WTC11 (cell line): Measurements from ENCODE around the gene ZXDC. TPM values are rescaled to one million over a fixed set of nuclear protein-coding genes. Genes with fewer than 3 reads are reported as not detected.

Experiments
- ATAC-seq: fragments of 200-7000 bp; cut with Tn5 transposase; 2 replicates; pipeline ENCODE4 v1.10.0; 2021; ENCODE audit warnings: mild to moderate bottlenecking, moderate library complexity
- CTCF ChIA-PET: fragments of 300-600 bp; sonication (Branson Sonifier 250); formaldehyde crosslinking; loops from one replicate; lab custom pipeline; 2021; ENCODE audit warnings: antibody characterized with exemption; lab: Charles Lee
- POLR2A ChIA-PET: fragments of 350-600 bp; sonication (Branson Sonifier 250); formaldehyde crosslinking; loops from one replicate; lab custom pipeline; 2021; ENCODE audit warnings: antibody characterized with exemption; lab: Charles Lee
- DNase-seq: peaks from one replicate; pipeline ENCODE4 v3.0.0; 2021; ENCODE audit warnings: low spot score
- H3K27ac Mint-ChIP-seq: 2 replicates; pipeline ENCODE4 v1.8.0; 2021; ENCODE audit warnings: mixed read lengths
- H3K27me3 Mint-ChIP-seq: 2 replicates; pipeline ENCODE4 v1.8.0; 2021; ENCODE audit warnings: low read depth, mild to moderate bottlenecking, moderate library complexity, mixed read lengths
- H3K36me3 Mint-ChIP-seq: 2 replicates; pipeline ENCODE4 v1.8.0; 2021; ENCODE audit warnings: mixed read lengths
- H3K4me1 Mint-ChIP-seq: 2 replicates; pipeline ENCODE4 v1.8.0; 2022; ENCODE audit warnings: mixed read lengths
- H3K4me3 Mint-ChIP-seq: 2 replicates; pipeline ENCODE4 v1.8.0; 2021; ENCODE audit warnings: mild to moderate bottlenecking, moderate library complexity, mixed read lengths
- H3K9me3 Mint-ChIP-seq: 2 replicates; pipeline ENCODE4 v1.8.0; 2021; ENCODE audit warnings: mixed read lengths
- ATF6 ChIP-seq: sonication (generic); formaldehyde crosslinking; IDR thresholded peaks from 2 replicates; pipeline ENCODE4 v1.8.1; 2023; ENCODE audit warnings: mild to moderate bottlenecking, missing genetic modification reagents
- CBFB ChIP-seq: sonication (generic); formaldehyde crosslinking; IDR thresholded peaks from 2 replicates; pipeline ENCODE4 v1.8.1; 2022; ENCODE audit warnings: mild to moderate bottlenecking, low read depth, missing genetic modification reagents
- CREB1 ChIP-seq: sonication (generic); formaldehyde crosslinking; IDR thresholded peaks from 2 replicates; pipeline ENCODE4 v1.8.0; 2023; ENCODE audit warnings: mild to moderate bottlenecking, missing genetic modification reagents
- EMX1 ChIP-seq: fragments of 250-450 bp; sonication (Bioruptor Pico); IDR thresholded peaks from 2 replicates; pipeline ENCODE4 v1.8.0; 2021; ENCODE audit warnings: mild to moderate bottlenecking
- FOXJ3 ChIP-seq: sonication (generic); formaldehyde crosslinking; IDR thresholded peaks from 2 replicates; pipeline ENCODE4 v1.9.0; 2021; ENCODE audit warnings: missing genetic modification reagents, mild to moderate bottlenecking, borderline replicate concordance
- FOXK1 ChIP-seq: sonication (generic); formaldehyde crosslinking; IDR thresholded peaks from 2 replicates; pipeline ENCODE4 v1.8.0; 2022; ENCODE audit warnings: mild to moderate bottlenecking, moderate library complexity, missing genetic modification reagents
- GRHL2 ChIP-seq: fragments of 250-450 bp; sonication (Bioruptor Pico); IDR thresholded peaks from 2 replicates; pipeline ENCODE4 v1.8.0; 2022; ENCODE audit warnings: mild to moderate bottlenecking, moderate library complexity; ENCODE audit not compliant: insufficient replicate concordance, severe bottlenecking
- HMGXB4 ChIP-seq: sonication (generic); formaldehyde crosslinking; IDR thresholded peaks from 2 replicates; pipeline ENCODE4 v1.8.1; 2023; ENCODE audit warnings: mild to moderate bottlenecking, moderate library complexity, missing genetic modification reagents
- MXD4 ChIP-seq: fragments of 250-450 bp; sonication (Bioruptor Pico); IDR thresholded peaks from 2 replicates; pipeline ENCODE4 v1.8.0; 2021; ENCODE audit warnings: mild to moderate bottlenecking, moderate library complexity, borderline replicate concordance
- NR3C1 ChIP-seq: sonication (generic); formaldehyde crosslinking; conservative IDR thresholded peaks from 2 replicates; pipeline ENCODE4 v1.8.1; 2023; ENCODE audit warnings: low read depth, mild to moderate bottlenecking, missing genetic modification reagents
- PRDM15 ChIP-seq: sonication (generic); formaldehyde crosslinking; IDR thresholded peaks from 2 replicates; pipeline ENCODE4 v1.8.0; 2022; ENCODE audit warnings: missing genetic modification reagents
- SOX15 ChIP-seq: fragments of 250-450 bp; sonication (Bioruptor Pico); IDR thresholded peaks from 2 replicates; pipeline ENCODE4 v1.9.0; 2021; ENCODE audit warnings: mild to moderate bottlenecking
- SP1 ChIP-seq: sonication (generic); formaldehyde crosslinking; conservative IDR thresholded peaks from 2 replicates; pipeline ENCODE4 v1.8.1; 2022; ENCODE audit warnings: missing genetic modification reagents
- STAT6 ChIP-seq: sonication (generic); formaldehyde crosslinking; conservative IDR thresholded peaks from 2 replicates; pipeline ENCODE4 v1.8.1; 2023; ENCODE audit warnings: mild to moderate bottlenecking, low read depth, missing genetic modification reagents, moderate library complexity
- TEAD1 ChIP-seq: sonication (generic); formaldehyde crosslinking; IDR thresholded peaks from 2 replicates; pipeline ENCODE4 v1.8.0; 2022; ENCODE audit warnings: mild to moderate bottlenecking, missing genetic modification reagents
- TP53 ChIP-seq: sonication (generic); formaldehyde crosslinking; IDR thresholded peaks from 2 replicates; pipeline ENCODE4 v1.8.1; 2023; ENCODE audit warnings: mild to moderate bottlenecking, missing genetic modification reagents
- ZNF121 ChIP-seq: sonication (generic); formaldehyde crosslinking; IDR thresholded peaks from 2 replicates; pipeline ENCODE4 v1.8.0; 2023; ENCODE audit warnings: missing genetic modification reagents
- ZNF219 ChIP-seq: sonication (generic); formaldehyde crosslinking; IDR thresholded peaks from 2 replicates; pipeline ENCODE4 v1.8.0; 2023; ENCODE audit warnings: missing genetic modification reagents, mild to moderate bottlenecking, borderline replicate concordance
- ZNF317 ChIP-seq: sonication (generic); formaldehyde crosslinking; IDR thresholded peaks from 2 replicates; pipeline ENCODE4 v1.8.1; 2023; ENCODE audit warnings: low read depth, mild to moderate bottlenecking, moderate library complexity, missing genetic modification reagents, borderline replicate concordance
- ZNF423 ChIP-seq: fragments of 250-450 bp; sonication (Bioruptor Pico); IDR thresholded peaks from 2 replicates; pipeline ENCODE4 v2.1.2; 2022; ENCODE audit warnings: mild to moderate bottlenecking, moderate library complexity
- total RNA-seq: library from RNA; stranded (reverse); gene quantifications from 3 replicates; pipeline ENCODE4 v1.2.3, GENCODE V29; 2021

ZXDC gene
- total RNA-seq, 1 experiment from 2014 or later = 34.7 TPM

GRCh38 chr3:126464997-126465396 is 10.7 kb downstream of the ZXDC start:
- peaks cover 76% of the 10 kb centered on the region for H3K36me3 Mint-ChIP-seq
- no peak overlapping the region for H3K4me3 Mint-ChIP-seq
- ATAC-seq (no peak), DNase-seq (peak; percentile 5)
- no peaks in the 10 kb centered on the region for H3K4me1 Mint-ChIP-seq
- TF ChIP-seq SOX15 (CRISPR knock-in tag) = no peak
- no peak for TF ChIP-seq MXD4
- TF ChIP-seq EMX1 (CRISPR knock-in tag) = no peak
- TF ChIP-seq PRDM15 (CRISPR knock-in tag) = no peak
- TF ChIP-seq CREB1 (CRISPR knock-in tag) = no peak
- no peak for TF ChIP-seq NR3C1 (CRISPR knock-in tag)
- no peak for TF ChIP-seq SP1 (CRISPR knock-in tag)
- TF ChIP-seq STAT6 = no peak
- no peak for TF ChIP-seq CBFB (CRISPR knock-in tag)
- TF ChIP-seq FOXK1 = no peak
- CTCF ChIA-PET = no interaction called here
- H3K9me3 Mint-ChIP-seq = no peaks in the 10 kb centered on the region
- POLR2A ChIA-PET = no interaction called here
- no peaks in the 10 kb centered on the region for H3K27me3 Mint-ChIP-seq
- no peak overlapping the region for H3K27ac Mint-ChIP-seq

GRCh38 chr3:126464494-126464893 is 11.2 kb downstream of the ZXDC start:
- Mint-ChIP-seq H3K27me3 (no peaks in the 10 kb centered on the region), H3K4me1 (no peaks in the 10 kb centered on the region), H3K9me3 (no peaks in the 10 kb centered on the region), H3K27ac (no peak overlapping the region), H3K4me3 (no peak overlapping the region), H3K36me3 (peaks cover 76% of the 10 kb centered on the region)
- POLR2A ChIA-PET = no interaction called here
- DNase-seq (no peak), ATAC-seq (no peak)
- CTCF ChIA-PET = no interaction called here
- TF ChIP-seq ZNF317 (CRISPR knock-in tag) (no peak), GRHL2 (CRISPR knock-in tag) (no peak), ZNF423 (CRISPR knock-in tag) (no peak), TP53 (CRISPR knock-in tag) (no peak), STAT6 (no peak), ZNF121 (CRISPR knock-in tag) (no peak), PRDM15 (CRISPR knock-in tag) (no peak), TEAD1 (no peak), ATF6 (CRISPR knock-in tag) (no peak), SOX15 (CRISPR knock-in tag) (no peak), ZNF219 (no peak), HMGXB4 (CRISPR knock-in tag) (no peak), FOXJ3 (CRISPR knock-in tag) (no peak)
